ENCODE data around the gene ULBP3.
"Not testable (repeated sequence)": the region's sequence is repeated elsewhere in the genome, so short reads cannot be mapped to it uniquely, and the experiment has no call there.

Gene ULBP3

GRCh38 chr6:150012846-150013784 is 55.8 kb downstream of the ULBP3 start:
- H3K27ac ChIP-seq: not testable (repeated sequence)

Data from 22Rv1 (cell line).